GM19324 (cell line): Measurements from ENCODE around the gene AHCYL2.
"Not testable (repeated sequence)": the region's sequence is repeated elsewhere in the genome, so short reads cannot be mapped to it uniquely, and the experiment has no call there.

ENCODE experiments used
- ATAC-seq: cut with Tn5 transposase; IDR thresholded peaks from one replicate; pipeline ENCODE4 v1.9.1; 2021; ENCODE audit warnings: mild to moderate bottlenecking, moderate library complexity; ENCODE audit not compliant: unreplicated experiment, low FRiP score

Gene AHCYL2

DNA sequence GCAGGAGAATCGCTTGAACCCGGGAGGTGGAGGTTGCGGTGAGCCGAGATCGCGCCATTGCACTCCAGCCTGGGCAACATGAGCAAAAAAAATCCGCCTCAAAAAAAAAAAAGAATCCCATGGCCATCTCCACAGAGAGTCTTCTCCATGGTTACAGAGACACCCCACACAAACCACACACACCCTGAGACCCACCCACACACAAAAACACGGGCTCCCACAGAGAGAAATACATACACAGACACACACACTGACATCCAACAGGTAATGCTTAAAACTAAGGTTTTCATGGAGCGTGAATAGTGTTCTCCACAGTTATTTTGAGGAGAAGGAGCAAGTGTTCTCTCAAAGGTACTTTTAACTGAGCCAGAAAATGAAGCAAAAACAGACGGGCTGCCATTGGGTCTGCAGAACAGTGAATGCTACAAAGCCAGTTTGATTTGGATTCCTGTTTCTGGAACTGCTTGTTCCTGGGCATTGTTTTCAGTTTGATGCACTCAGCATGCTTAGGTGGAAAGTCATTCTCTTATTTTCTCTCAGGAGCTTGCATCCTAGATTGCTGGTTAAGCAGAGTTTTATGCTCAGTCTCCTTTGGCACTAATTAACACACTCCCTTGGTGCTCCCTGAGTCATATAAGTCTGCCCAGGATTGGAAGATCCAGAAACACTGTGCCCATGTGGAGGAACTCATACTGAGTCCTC lies 15.4 kb downstream of the AHCYL2 start:
- ATAC-seq = no peak

DNA sequence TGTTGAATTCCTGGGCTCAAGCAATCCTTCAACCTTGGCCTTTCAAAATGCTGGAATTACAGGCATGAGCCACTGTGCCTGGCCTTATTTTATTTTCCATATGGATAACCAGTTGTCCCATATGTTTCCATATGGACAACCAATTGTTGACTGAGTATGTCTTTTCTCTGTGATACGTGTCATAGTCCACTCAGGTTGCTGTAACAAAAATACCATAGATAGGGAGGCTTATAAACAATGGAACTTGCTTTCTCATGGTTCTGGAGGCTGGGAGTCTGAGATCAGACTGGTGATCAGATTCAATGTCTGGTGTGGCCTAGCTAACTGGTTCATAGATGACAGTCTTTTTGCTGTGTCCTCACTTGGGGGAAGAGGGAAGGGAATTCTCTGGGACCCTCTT lies 19.4 kb downstream of the AHCYL2 start:
- ATAC-seq = no peak

DNA sequence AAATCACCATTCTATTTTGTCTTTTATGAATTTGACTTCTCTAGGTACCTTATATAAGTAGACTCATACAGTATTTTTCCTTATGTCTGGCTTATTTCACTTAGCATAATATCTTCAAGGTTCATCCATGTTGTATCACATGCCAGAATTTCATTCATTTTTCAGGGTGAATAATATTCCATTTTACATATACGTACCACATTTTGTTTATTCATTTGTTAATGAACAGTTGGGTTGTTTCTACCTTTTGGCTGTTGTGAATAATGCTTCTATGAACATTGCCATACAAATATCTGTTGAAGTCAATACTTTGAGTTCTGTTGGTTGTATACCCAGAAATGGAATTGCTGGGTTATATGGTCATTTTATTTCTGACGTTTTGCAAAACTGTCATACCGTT lies 20.7 kb downstream of the AHCYL2 start:
- no peak for ATAC-seq

DNA sequence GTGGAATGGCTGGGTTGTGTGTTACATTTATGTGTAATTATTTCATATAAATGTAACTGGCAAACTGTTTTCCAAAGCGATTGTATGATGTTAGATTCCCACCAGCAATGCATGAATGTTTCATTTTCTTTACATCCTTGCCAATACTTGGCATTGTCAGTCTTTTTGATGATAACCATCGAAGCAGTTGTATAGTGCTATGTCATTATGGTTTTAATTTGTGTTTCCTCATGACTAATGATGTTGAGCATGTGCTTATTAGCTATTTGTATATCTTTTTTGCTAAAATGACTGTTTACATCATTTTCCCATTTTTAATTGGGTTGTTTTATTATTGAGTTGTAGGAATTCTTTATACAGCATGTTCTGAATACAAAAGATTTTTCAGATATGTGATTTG lies 22.3 kb downstream of the AHCYL2 start:
- no peak for ATAC-seq

DNA sequence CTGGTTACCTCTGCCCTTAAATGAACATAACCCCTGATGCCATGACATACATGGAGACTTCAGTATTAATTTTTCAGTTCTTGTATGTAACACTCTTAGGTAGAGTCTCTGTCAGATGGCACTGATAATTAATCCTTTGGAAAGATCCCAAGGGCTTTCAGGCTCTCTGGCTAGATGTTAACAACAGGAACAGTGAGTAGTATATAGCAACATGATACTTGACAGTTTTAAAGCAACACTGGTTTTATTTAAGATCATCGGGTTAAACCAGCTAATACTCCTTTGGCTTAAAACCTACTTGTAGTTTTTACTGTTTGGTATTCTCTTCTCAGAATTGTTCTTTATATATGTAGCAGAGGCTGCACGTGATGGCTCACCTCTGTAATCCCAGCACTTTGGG lies 27.3 kb downstream of the AHCYL2 start:
- ATAC-seq = no peak

DNA sequence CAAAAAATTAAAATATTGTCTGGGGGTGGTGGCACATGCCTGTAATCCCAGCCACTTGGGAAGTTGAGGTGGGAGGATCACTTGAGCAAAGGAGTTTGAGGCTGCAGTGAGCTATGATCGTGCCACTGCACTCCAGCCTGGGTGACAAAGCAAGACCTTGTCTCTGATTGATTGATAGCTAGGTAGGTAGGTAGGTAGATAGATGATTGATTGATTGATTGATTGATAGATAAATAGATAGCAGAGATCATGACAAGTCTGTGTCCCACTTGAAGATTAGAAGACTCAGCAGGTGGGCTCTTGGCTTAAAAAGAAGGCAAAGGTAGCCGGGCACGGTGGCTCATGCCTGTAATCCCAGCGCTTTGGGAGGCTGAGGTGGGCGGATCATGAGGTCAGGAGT lies 27.8 kb downstream of the AHCYL2 start:
- not testable (repeated sequence) for ATAC-seq

DNA sequence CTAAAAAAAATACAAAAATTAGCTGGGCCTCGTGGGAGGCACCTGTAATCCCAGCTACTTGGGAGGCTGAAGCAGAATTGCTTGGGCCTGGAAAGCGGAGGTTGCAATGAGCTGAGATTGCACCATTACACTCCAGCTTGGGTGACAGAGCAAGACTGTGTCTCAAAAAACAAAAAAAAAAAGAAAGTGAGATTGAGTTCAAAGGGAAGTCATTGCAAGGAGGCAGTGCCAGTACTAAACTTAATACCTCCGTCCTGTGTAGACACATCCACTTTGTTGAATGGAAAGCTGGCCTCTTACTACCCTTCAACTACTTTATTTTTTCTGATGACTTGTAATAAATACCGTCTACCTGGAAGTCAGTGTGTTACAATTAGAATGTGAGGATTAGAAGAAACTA lies 31.0 kb downstream of the AHCYL2 start:
- no peak for ATAC-seq

DNA sequence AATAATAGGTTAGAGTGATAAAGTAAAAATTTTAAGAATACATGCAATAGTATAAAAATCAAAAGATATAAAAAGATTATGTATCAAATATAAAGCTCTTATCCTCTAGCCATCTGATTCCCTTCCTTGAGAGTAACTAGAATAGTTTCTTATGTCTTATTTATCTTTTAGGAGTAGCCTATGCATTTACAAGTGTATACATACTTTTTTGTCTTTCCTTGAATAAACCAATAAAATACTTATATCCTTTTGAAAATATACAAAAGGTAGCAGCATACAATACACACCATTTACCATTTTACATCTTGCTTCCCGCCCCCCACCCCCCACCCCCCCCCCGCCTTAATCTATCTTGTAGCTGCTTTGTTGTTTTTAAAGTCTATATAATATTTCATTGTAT lies 31.4 kb downstream of the AHCYL2 start:
- no peak for ATAC-seq

DNA sequence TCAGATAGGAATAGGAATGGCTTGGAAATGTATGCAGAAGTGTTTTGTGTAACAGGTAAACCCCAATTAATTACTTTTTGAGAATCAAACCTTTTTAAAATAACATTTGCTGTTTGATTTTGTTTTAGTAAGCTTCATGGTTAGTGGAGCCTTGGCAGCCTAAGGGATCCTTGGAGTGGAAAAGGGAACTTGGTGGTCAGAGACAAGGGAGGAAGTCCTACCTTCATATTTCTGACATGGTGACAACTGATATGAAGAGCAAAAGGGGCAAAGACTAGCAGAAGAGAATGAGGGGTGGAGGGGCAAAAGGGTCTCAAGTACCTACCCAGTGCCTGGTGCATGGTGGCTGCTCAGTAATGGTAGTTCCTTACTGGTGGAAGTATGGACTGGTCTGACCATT lies 32.3 kb downstream of the AHCYL2 start:
- no peak for ATAC-seq

DNA sequence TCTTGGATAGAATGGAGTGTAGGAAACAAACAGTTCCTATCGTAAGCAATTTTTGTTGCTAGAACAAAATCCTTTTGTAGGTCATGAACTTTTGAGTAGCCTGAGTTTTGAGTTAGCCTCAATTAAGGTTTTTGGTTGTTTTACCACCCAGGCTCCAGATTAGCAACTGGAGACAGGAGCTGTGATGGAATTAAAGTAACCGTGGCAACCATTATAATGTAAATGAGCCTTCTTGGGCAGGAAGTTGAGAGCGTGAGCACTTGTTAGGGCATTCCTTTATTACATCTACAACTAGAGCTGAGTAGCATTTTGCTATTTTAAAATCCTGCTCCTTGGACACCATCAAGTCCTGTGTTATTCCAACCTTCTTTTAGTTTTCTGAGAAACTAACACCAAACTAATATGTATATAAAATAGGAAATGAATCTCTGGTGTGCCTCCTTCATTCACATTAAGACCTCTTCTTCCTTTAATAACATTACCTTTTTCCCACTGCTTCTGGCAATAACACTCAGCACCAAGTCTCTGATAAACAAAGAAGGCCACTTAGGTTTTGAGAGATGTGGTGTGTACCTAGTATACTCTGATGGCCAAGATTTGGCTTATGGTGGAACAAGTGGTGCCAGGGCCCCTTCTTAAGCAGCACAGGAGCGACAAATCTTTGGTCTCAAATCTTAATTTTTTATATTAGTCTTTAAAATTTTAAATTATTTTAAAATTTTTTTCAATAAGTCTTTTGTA lies 34.0 kb downstream of the AHCYL2 start:
- ATAC-seq = no peak

DNA sequence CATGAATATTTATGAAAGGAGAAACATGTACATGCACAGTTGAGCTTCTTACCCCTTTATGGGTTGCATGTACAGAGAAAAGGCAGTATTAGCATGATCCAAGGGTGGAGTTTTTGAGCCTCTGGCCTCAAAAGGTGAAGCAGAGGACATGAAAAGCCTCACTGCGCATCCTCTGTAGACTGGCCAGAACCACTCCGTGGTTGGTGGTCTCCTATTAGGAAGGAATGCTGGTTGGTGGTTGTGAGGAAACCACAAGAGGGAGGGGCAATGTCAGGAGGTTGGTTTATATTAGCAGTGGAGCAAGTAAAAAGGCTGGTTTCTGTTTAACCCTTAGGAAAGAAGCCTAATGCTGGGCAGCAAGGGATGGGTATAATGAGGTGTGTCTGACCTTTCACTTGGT lies 37.5 kb downstream of the AHCYL2 start:
- no peak for ATAC-seq

DNA sequence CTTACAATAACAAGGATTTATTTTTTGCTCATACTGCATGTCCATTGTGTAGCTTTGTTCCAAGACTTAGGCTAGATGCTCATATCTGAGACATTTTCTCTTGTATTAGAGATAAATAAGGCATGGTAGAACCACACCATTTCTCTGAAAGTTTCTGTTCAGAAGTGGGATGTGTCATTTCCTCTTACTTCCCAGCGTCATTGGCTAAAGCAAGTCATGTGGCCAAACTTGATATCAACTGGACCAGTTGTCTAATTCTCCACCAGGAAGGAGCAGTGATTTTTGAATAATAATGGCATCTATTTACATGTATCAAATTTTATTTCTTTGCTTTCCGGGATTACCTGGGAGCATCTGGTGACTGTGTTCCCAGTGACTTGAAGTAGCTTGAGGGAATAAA lies 38.3 kb downstream of the AHCYL2 start:
- ATAC-seq = no peak

DNA sequence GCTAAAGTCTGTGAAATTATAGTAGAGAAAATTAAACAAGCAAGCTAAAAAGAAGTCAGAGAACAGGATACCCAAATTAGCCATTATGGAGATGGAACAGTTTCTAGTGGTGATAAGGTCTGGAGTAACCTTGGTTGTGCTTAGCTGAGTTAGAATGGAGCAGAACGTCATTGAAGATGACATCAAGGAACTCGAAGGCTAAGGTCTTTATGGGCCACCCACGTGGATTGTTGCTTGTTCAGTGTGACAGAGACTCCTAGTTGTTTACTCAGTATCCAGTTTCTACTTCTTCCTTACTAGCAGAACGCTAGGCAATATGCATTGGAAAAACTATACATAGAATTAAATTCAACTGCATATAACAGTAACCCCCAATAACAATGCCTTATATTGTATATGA lies 39.7 kb downstream of the AHCYL2 start:
- ATAC-seq = no peak

DNA sequence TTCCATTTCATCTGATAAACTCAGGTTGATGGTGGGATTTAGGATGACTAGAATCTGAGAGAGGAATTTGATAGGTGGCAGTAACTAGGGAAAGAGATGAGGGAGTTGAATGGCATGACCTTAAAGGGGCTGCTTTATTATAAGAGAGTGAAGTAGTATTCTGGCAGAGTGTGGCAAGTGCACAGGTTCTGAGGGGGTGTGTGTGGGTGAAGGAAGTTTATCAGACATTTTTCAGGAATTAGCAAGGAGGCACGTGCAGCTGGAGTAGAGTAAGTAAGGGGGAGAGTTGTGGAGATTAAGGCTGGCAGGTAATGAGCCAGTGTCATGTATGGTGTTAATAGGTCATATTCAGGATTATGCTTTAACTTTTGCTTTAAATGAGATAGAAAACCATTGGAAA lies 40.5 kb downstream of the AHCYL2 start:
- ATAC-seq = no peak

DNA sequence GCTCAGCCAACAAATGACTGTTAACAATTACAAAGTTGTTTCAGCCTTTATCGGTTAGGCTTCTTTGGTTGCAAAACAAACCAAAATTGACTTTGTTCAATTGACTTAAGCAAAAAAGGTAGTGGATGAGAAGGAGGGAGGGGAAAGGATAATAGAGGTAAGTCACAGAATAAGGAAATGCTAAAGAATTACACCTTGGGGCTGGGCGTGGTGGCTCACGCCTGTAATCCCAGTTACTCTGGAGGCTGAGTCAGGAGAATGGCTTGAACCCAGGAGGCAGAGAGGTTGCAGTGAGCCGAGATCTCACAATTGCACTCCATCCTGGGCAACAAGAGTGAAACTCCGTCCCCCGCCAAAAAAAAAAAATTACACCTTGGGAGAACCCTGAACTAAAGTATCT lies 41.4 kb downstream of the AHCYL2 start:
- no peak for ATAC-seq

DNA sequence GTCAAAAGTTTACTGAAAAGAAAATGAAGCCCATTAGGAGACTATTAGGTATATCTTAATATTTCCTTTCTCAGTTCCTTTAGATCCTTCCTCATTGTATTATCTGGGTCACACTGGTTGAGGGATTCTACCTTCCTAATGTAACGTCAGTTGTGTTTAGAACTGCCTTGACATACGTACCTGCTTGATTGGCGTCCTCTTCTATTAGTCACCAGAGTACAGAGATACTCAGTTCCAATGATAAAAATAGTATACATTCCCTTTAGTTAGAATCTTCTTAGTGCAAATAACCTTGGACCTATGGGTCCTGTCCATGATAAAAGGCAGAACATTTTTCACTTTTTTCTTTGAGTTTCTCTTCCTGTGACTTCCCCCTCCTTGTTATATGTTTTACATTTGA lies 45.2 kb downstream of the AHCYL2 start:
- no peak for ATAC-seq

DNA sequence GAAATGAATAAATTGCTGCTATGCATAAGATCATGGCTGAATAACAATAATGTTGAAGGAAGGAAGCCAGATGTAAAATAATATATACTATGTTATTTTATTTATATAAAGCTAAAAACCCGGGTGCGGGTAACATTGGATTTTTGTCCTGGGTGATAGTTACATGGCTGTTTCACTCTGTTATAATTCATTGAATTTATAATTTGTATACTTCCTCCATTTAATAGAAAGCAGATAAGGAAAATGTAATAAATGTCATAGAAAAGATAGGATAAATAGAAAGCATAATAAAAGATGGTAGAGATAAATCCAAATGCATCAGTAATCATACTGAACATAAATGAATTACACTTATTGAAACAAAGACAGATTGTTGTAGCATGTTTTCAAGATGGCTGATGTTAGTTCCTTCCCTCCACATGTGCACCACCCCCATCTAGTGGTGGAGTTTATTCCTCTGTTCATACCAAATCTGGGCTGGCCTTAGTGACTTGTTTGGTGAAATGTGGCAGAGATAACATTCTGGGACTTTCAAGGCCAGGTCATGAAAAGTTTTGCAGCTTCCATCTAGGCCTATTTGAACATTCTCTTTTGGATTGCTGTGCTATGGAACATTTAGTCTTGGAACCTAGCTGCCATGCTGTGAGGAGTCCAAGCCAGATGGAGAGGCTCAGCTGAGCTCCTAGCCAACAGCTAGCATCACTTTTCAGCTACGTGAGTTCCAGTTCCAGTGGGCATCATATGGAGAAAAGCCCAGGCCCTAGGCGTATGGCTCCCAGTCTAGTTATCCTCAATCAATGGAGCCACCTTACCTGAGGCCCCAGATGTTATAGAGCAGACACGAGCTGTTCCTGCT lies 46.9 kb downstream of the AHCYL2 start:
- no peak for ATAC-seq

DNA sequence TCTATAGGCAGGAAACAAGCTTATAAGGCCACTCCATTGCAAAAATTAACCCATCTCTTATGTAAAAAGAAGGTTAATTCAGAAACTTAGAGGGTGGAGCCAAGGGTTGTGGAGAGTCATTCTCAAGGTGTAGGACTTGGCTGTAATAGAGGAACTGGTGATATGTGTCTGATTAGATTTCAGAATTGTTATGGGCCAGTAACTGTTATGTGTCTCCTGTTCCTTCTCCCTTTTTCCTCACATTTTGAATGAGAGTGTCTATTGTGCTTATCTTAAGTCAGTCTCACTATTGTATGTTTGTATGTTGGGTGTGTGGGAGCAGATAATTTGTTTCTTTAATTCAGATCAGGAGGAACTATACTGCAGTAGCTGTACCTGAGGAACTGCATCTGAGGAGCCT lies 49.1 kb downstream of the AHCYL2 start:
- ATAC-seq = no peak

DNA sequence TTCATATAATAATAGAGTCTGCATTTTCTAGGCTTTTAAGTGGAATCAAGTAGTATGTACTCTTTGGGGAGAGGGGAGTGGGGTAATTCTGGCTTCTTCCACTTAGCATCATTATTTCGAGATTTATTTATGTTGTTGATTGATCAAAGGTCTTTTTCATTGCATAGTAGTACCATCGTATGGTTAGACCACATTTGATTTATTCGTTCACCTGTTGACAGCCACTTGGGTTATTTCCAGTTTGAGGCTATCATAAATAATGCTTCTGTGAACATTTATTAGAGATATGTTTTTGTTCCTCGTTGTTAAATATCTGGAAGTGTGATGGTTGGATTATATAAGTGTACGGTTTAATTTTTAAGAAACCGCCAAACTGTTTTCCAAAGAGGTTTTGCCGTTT lies 52.8 kb downstream of the AHCYL2 start:
- ATAC-seq = no peak

DNA sequence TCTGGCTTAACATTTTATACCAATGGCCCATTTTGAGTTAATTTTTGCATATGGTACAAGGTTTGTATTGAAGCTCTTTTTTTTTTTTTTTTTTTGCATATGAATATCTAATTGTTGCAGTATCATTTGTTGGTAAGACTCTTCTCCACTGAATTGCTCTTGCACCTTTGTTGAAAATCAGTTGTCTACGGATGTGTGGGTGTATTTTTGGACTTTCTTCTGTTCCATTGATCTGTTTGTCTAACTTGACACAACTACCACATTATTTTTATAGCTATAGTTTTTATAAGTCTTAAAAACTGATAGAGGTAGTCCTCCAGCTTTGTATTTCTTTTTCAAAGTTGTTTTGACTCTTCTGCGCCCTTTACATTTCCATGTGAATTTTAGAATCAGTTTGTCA lies 53.9 kb downstream of the AHCYL2 start:
- ATAC-seq = no peak

DNA sequence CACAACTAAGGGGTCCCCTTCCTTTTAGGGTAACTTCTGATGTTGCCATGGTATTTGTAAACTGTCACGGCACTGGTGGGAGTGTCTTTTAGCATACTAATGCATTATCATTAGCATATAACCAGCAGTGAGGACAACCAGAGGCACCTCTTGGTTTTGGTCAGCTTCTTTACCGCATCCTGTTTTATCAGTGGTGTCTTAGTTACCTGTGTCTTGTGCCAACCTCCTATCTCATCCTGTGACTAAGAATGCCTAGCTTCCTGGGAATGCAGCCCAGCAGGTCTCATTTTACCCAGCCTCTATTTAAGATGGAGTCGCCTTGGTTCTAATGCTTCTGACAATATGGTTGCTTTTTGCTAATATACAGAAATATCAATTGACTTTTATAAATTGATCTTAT lies 54.9 kb downstream of the AHCYL2 start:
- no peak for ATAC-seq
